ENCODE results near the gene SHOC1.

Gene SHOC1

DNA sequence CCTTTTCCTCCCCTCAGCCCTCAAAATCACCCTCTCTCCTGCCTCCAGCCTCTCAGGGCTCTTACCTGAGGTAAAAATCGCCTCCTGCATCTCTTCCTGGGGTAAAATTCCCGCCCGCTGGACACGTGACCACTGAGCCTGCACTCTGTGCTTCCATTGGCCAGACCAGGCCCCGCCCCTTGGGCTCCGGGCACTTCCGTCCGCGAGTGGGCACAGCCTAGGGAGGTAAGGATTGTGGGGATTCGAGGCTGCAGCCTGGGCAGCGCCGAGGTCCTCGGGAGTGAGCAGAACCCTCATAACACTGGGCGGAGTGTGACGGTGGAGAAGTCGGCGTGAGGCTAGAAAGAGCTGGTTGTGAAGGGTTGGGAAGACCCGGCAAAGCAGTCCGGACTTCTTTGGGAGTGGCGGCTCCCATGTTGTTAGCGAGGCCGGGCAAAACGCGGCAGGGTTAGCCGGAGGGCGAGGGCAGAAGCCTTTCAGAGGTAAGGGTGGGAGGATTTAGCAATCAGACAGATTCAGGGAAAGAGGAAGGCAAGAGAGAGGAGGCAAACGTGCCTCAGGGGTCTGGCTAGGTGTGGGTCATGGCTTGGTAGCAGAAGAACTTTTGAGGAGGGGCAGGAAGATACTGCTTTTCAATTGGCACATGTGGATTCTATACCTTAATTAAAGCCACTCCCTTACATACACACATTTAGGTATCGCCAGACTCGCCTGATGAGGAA, at the start of gene SHOC1:
Gene SHOC1 (minus strand): TSS at position 103 of the 722 bp plus-strand sequence. CDS start 3,519 bp downstream, outside the sequence.
- TF ChIP-seq, protein P1, sequence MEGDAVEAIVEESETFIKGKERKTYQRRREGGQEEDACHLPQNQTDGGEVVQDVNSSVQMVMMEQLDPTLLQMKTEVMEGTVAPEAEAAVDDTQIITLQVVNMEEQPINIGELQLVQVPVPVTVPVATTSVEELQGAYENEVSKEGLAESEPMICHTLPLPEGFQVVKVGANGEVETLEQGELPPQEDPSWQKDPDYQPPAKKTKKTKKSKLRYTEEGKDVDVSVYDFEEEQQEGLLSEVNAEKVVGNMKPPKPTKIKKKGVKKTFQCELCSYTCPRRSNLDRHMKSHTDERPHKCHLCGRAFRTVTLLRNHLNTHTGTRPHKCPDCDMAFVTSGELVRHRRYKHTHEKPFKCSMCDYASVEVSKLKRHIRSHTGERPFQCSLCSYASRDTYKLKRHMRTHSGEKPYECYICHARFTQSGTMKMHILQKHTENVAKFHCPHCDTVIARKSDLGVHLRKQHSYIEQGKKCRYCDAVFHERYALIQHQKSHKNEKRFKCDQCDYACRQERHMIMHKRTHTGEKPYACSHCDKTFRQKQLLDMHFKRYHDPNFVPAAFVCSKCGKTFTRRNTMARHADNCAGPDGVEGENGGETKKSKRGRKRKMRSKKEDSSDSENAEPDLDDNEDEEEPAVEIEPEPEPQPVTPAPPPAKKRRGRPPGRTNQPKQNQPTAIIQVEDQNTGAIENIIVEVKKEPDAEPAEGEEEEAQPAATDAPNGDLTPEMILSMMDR (IDR thresholded peaks at IDR 0.05; ENCODE audit: insufficient read depth, low read length, poor library complexity, severe bottlenecking) = no peak
- Histone ChIP-seq H3K4me3 (replicated peaks; ENCODE audit: low read depth, low read length) (no peak within 1 kb of the TSS), H3K36me3 (ENCODE audit: control insufficient read depth, insufficient read depth, low read length) (no peaks in the 10 kb centered on the region), H3K27me3 (replicated peaks; ENCODE audit: control insufficient read depth, insufficient read depth, low read length) (no peaks in the 10 kb centered on the region)
- no peak for DNase-seq (ENCODE audit: extremely low read depth, insufficient read length)

DNA sequence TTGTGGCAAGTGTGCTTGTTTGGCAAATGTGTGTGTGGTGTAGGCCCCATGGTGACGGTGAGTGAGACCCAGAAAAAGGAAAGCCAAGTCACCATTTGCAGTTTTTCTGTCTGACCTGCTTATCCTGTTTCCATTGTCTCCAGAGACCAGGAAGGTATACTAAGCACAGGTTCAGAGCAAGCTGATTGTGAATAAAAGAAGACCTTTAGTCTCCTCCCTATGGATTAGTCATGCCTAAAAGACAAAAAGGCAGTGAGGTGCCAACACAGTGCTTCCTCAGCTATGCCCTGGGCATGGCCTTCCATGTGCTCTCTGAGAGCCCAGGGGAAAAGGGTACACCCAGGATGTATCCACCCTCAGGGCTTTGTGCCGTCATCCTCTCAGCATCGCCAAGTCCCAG, 49.2 kb upstream of the SHOC1 start:
- TF ChIP-seq, protein P1 (IDR thresholded peaks at IDR 0.05; ENCODE audit: insufficient read depth, low read length, poor library complexity, severe bottlenecking) = no peak
- H3K4me3 ChIP-seq (replicated peaks; ENCODE audit: low read depth, low read length) = no peak overlapping the region
- no peak for DNase-seq (ENCODE audit: extremely low read depth, insufficient read length)
- no peaks in the 10 kb centered on the region for H3K36me3 ChIP-seq (ENCODE audit: control insufficient read depth, insufficient read depth, low read length)
- no peaks in the 10 kb centered on the region for H3K27me3 ChIP-seq (replicated peaks; ENCODE audit: control insufficient read depth, insufficient read depth, low read length)

DNA sequence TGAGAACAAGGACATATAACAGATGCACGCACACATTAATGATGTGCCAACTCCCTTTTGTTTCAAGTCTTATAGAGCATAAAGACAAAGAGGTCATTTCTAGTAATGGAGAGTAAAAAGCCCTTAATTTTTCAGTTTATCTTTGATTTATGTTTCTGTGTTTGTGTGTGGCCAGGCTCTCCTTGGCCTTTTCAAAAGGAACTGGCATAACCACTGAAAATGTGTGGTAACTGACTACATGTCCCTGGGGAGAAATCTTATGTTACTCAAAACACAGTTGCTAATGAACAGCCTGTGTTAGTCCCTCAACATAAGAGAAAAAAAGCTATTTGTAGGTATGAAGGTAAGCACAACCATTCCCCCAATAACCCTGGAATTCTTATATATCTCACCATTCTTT, 47.6 kb upstream of the SHOC1 start:
- Histone ChIP-seq H3K4me3 (replicated peaks; ENCODE audit: low read depth, low read length) (no peak overlapping the region), H3K27me3 (replicated peaks; ENCODE audit: control insufficient read depth, insufficient read depth, low read length) (no peaks in the 10 kb centered on the region), H3K36me3 (ENCODE audit: control insufficient read depth, insufficient read depth, low read length) (no peaks in the 10 kb centered on the region)
- no peak for DNase-seq (ENCODE audit: extremely low read depth, insufficient read length)
- TF ChIP-seq, protein P1 (IDR thresholded peaks at IDR 0.05; ENCODE audit: insufficient read depth, low read length, poor library complexity, severe bottlenecking) = no peak

DNA sequence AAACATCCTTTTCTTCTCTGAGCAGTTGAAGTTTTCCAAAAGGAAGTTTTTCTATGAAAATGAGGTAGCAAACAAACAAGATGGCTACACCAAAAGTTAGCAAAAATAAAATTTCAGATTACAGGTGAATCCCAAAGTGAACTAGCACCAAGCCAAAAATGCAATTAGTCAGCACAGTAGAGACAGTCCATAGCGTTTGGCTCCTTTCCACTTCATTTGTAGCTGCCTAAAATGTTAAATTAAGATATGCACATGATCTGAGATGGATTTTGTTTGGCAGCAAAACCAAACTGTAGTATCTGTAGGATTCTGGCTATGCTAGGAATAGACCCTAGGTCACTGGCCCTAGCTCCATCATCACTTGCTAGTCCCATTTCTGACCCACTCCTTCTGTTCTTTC, 45.7 kb upstream of the SHOC1 start:
- DNase-seq (ENCODE audit: extremely low read depth, insufficient read length) = no peak
- TF ChIP-seq, protein P1 (IDR thresholded peaks at IDR 0.05; ENCODE audit: insufficient read depth, low read length, poor library complexity, severe bottlenecking) = no peak
- no peaks in the 10 kb centered on the region for H3K27me3 ChIP-seq (replicated peaks; ENCODE audit: control insufficient read depth, insufficient read depth, low read length)
- H3K36me3 ChIP-seq (ENCODE audit: control insufficient read depth, insufficient read depth, low read length) = no peaks in the 10 kb centered on the region
- no peak overlapping the region for H3K4me3 ChIP-seq (replicated peaks; ENCODE audit: low read depth, low read length)

DNA sequence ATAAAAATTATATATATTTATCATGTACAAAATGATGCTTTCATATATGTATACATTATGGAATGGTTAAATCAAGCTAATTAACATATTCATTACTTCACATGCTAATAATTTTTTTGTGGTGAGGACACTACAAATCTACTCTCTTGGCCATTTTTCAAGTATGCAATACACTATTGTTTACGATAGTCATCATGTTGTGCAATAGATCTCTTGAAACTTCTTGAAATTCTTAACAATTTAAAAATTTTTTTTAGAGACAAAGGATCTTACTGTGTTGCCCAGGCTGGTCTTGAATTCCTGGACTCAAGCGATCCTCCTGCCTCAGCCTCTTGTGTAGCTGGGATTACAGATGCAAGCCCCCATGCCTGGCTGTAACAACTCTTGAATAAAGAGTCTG, 45.2 kb upstream of the SHOC1 start:
- Histone ChIP-seq H3K36me3 (ENCODE audit: control insufficient read depth, insufficient read depth, low read length) (no peaks in the 10 kb centered on the region), H3K4me3 (replicated peaks; ENCODE audit: low read depth, low read length) (no peak overlapping the region), H3K27me3 (replicated peaks; ENCODE audit: control insufficient read depth, insufficient read depth, low read length) (no peaks in the 10 kb centered on the region)
- DNase-seq (ENCODE audit: extremely low read depth, insufficient read length) = no peak
- TF ChIP-seq, protein P1 (IDR thresholded peaks at IDR 0.05; ENCODE audit: insufficient read depth, low read length, poor library complexity, severe bottlenecking) = no peak

Measured in GM06990 (cell line).